Measurements from ENCODE around the gene TMX1. TPM values are rescaled to one million over a fixed set of nuclear protein-coding genes. Genes with fewer than 3 reads are reported as not detected.

Gene TMX1
- total and polyA plus RNA-seq, 4 donors: 8.8 to 26.9 (median 19.5) TPM

DNA sequence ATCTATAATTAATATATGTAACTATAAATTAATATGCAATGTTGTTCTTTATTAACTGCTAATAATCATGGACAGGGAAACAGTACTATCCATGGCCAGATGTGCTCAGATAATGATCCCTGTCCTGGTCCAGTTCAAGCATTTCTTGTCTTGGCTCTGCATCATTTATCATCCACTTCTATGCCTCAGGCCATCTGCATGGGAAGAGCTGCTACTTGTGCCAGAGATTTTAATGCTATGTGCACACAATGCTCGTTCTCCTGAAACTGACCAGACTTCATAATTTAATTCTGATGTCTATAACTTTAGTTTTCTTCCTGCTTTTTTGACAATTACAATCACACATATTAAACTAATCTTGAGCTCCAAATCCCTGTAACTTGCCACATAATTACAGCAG is 11.2 kb upstream of the TMX1 start:
- H3K27ac ChIP-seq (ENCODE audit: low read depth in 1 of 2, low read length in 2 of 2): no peak overlapping the region
- no peak for ATAC-seq (ENCODE audit: low FRiP score)
- H3K36me3 ChIP-seq (ENCODE audit: control insufficient read depth in 1 of 2, insufficient read depth in 2 of 2, low read length in 1 of 2): no peaks in the 10 kb centered on the region
- intact Hi-C loops (cut with DNase I): no loop called here
- no peak for DNase-seq
- no peaks in the 10 kb centered on the region for H3K27me3 ChIP-seq (ENCODE audit: control insufficient read depth in 1 of 2, insufficient read depth in 2 of 2, low read length in 1 of 2)
- H3K9me3 ChIP-seq (ENCODE audit: control insufficient read depth, low read length): no peaks in the 10 kb centered on the region
- no peak overlapping the region for H3K4me3 ChIP-seq (ENCODE audit: low read length in 2 of 2)
- H3K4me1 ChIP-seq (ENCODE audit: control insufficient read depth in 1 of 2, insufficient read depth in 2 of 2, low read length in 2 of 2): no peaks in the 10 kb centered on the region
- WGBS, 2 donors: 85 to 91% methylated on average over 1 of the region's 1 CpG

DNA sequence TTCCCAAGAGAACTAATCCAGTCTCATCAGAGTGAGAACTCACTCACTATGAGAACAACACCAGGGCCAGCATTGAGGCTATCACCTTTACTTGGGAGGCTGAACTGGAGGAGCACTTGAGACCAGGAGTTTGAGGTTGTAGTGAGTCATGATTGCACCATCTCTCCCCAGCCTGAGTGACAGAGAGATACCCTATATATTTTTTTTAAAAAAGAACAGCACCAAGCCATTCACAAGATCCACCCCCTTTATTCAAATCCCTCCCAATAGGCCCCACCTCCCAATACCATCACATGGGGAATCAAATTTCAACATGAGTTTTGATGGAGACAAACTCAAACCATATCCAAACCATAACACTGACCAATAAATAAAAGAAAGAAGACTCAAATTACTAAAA is 3.7 kb upstream of the TMX1 start:
- intact Hi-C loops (cut with DNase I): no loop called here
- no peak for DNase-seq
- H3K4me1 ChIP-seq (ENCODE audit: control insufficient read depth in 1 of 2, insufficient read depth in 2 of 2, low read length in 2 of 2): no peaks in the 10 kb centered on the region
- no peak for ATAC-seq (ENCODE audit: low FRiP score)
- H3K27ac ChIP-seq (ENCODE audit: low read depth in 1 of 2, low read length in 2 of 2): no peak overlapping the region
- H3K27me3 ChIP-seq (ENCODE audit: control insufficient read depth in 1 of 2, insufficient read depth in 2 of 2, low read length in 1 of 2): no peaks in the 10 kb centered on the region
- no peak overlapping the region for H3K4me3 ChIP-seq (ENCODE audit: low read length in 2 of 2)
- H3K9me3 ChIP-seq (ENCODE audit: control insufficient read depth, low read length): no peaks in the 10 kb centered on the region
- H3K36me3 ChIP-seq (ENCODE audit: control insufficient read depth in 1 of 2, insufficient read depth in 2 of 2, low read length in 1 of 2): no peaks in the 10 kb centered on the region

DNA sequence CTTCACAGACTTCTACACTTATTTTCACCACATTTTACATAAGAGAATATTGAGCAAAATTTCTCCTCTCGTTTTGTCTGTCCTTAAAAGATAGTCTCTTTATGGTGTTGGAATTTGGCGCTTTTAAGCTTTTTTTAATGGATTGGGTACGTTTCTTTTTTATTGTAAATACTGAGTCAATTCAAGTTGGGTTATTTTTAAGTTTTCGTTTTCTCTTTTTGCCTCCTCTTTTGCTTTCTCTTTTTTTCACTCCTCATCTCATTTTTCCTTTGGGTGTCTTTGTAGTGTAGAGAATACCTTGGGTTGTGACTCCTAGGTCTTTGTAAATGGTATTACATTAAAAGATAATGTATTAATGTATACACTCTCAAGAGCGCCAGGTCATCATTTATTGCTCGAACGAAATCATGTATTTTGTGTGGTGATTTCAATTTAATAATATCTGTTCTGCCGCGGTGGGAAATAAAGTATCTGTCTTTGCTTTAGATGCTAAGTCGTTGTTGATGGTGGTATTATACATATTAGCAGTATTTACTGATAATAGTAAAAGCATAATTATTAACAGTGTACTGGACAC is 845 bp downstream of the TMX1 start:
- intact Hi-C loops (cut with DNase I): no loop called here
- H3K4me3 ChIP-seq (ENCODE audit: low read length in 2 of 2): peak overlapping the region; percentile 86 to 96
- H3K36me3 ChIP-seq (ENCODE audit: control insufficient read depth in 1 of 2, insufficient read depth in 2 of 2, low read length in 1 of 2): no peaks in the 10 kb centered on the region
- no peaks in the 10 kb centered on the region for H3K9me3 ChIP-seq (ENCODE audit: control insufficient read depth, low read length)
- no peak for DNase-seq
- 12 to 15% methylated on average over 10 of the region's 10 CpGs for WGBS, 2 donors
- H3K4me1 ChIP-seq (ENCODE audit: control insufficient read depth in 1 of 2, insufficient read depth in 2 of 2, low read length in 2 of 2): peaks cover 0 to 2% of the 10 kb centered on the region in 2 donors
- H3K27me3 ChIP-seq (ENCODE audit: control insufficient read depth in 1 of 2, insufficient read depth in 2 of 2, low read length in 1 of 2): no peaks in the 10 kb centered on the region
- H3K27ac ChIP-seq (ENCODE audit: low read depth in 1 of 2, low read length in 2 of 2): no peak overlapping the region
- no peak for ATAC-seq (ENCODE audit: low FRiP score)

DNA sequence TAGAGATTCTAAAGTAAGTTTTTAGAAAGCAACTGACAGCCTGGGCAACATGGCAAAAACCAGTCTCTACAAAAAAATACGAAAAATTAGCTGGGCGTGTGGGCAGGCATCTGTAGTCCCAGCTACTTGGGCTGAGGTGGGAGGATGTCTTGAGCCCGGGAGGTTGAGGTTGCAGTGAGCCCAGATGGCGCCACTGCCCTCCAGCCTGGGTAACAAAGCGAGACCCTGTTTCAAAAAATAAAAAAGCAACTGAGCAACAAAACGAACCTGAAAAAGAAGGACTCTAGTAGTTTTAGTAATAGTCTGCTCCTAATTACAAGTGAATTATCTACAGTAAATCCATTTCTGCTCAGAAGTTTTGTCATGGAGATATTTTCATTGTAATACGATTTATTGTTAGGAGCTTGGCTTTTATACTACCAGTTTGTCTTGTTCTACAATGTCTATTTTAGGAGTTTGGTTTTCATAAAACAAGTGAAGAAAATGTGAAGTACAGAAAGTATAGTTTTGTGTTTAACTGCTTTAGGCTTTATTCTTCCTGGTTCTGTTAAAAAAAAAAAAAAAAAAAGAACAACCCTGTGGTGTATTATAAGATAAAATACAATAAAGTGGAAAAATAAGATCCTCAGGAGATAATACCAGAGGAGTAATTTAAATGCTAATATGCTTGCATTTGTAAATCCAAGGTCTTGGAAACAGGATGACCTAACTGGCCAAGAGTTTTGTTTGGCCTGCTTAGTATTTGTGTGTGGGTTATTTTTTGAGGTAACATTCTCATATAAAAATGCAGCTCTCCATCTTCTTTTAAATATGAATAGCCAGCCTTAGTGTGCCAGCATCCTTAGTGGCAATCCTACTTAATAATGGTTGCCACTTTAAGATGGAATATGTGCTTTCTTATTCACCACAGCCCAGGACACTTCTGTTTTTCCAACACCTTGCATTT is 2.8 kb downstream of the TMX1 start:
- 14 to 21% methylated on average over 7 of the region's 7 CpGs for WGBS, 2 donors
- Histone ChIP-seq H3K27me3 (ENCODE audit: control insufficient read depth in 1 of 2, insufficient read depth in 2 of 2, low read length in 1 of 2) (no peaks in the 10 kb centered on the region), H3K36me3 (ENCODE audit: control insufficient read depth in 1 of 2, insufficient read depth in 2 of 2, low read length in 1 of 2) (no peaks in the 10 kb centered on the region), H3K27ac (ENCODE audit: low read depth in 1 of 2, low read length in 2 of 2) (no peak overlapping the region), H3K9me3 (ENCODE audit: control insufficient read depth, low read length) (no peaks in the 10 kb centered on the region), H3K4me3 (ENCODE audit: low read length in 2 of 2) (no peak overlapping the region), H3K4me1 (ENCODE audit: control insufficient read depth in 1 of 2, insufficient read depth in 2 of 2, low read length in 2 of 2) (peaks cover 0 to 2% of the 10 kb centered on the region in 2 donors)
- DNase-seq: no peak
- intact Hi-C loops (cut with DNase I): no loop called here
- ATAC-seq (ENCODE audit: low FRiP score): no peak

DNA sequence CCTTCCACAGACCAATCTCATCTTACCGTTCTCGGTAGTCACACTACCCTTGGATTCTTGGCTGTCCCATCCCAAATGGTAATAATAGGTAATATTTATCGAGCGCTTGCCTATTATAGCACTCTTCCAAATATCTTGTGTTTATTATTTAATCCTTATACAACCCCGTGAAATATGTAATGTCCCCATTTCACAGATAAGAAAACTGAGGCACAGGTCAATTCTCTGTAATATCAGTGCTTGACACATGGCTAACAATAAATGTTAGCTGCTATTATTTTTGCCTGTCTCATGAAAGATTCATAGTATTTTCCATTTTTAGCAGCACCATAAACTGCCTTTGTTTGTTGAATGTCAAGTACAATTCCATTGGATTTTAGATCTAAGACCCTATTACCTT is 4.5 kb downstream of the TMX1 start:
- DNase-seq (no peak), ATAC-seq (ENCODE audit: low FRiP score) (no peak)
- Histone ChIP-seq H3K9me3 (ENCODE audit: control insufficient read depth, low read length) (no peaks in the 10 kb centered on the region), H3K36me3 (ENCODE audit: control insufficient read depth in 1 of 2, insufficient read depth in 2 of 2, low read length in 1 of 2) (peaks cover 0 to 2% of the 10 kb centered on the region in 2 donors), H3K4me1 (ENCODE audit: control insufficient read depth in 1 of 2, insufficient read depth in 2 of 2, low read length in 2 of 2) (peaks cover 0 to 2% of the 10 kb centered on the region in 2 donors), H3K27me3 (ENCODE audit: control insufficient read depth in 1 of 2, insufficient read depth in 2 of 2, low read length in 1 of 2) (no peaks in the 10 kb centered on the region), H3K27ac (ENCODE audit: low read depth in 1 of 2, low read length in 2 of 2) (no peak overlapping the region), H3K4me3 (ENCODE audit: low read length in 2 of 2) (no peak overlapping the region)
- WGBS, 2 donors: 97% methylated on average over 5 of the region's 5 CpGs
- intact Hi-C loops (cut with DNase I): no loop called here

- Histone ChIP-seq H3K9me3 (ENCODE audit: control insufficient read depth, low read length) (no peaks in the 10 kb centered on the region), H3K4me1 (ENCODE audit: control insufficient read depth in 1 of 2, insufficient read depth in 2 of 2, low read length in 2 of 2) (peaks cover 0 to 2% of the 10 kb centered on the region in 2 donors), H3K27me3 (ENCODE audit: control insufficient read depth in 1 of 2, insufficient read depth in 2 of 2, low read length in 1 of 2) (no peaks in the 10 kb centered on the region), H3K36me3 (ENCODE audit: control insufficient read depth in 1 of 2, insufficient read depth in 2 of 2, low read length in 1 of 2) (peaks cover 0 to 2% of the 10 kb centered on the region in 2 donors), H3K4me3 (ENCODE audit: low read length in 2 of 2) (no peak overlapping the region), H3K27ac (ENCODE audit: low read depth in 1 of 2, low read length in 2 of 2) (no peak overlapping the region)
- DNase-seq (no peak), ATAC-seq (ENCODE audit: low FRiP score) (no peak)
- intact Hi-C loops (cut with DNase I): no loop called here
- WGBS, 2 donors: 72 to 77% methylated on average over 4 of the region's 4 CpGs
These were observed 6.0 kb downstream of the TMX1 start for GRCh38 chr14:51246032-51246431.

- WGBS, 2 donors: 90 to 91% methylated on average over 4 of the region's 4 CpGs
- Histone ChIP-seq H3K27me3 (ENCODE audit: control insufficient read depth in 1 of 2, insufficient read depth in 2 of 2, low read length in 1 of 2) (no peaks in the 10 kb centered on the region), H3K36me3 (ENCODE audit: control insufficient read depth in 1 of 2, insufficient read depth in 2 of 2, low read length in 1 of 2) (peaks cover 2 to 6% of the 10 kb centered on the region in 2 donors), H3K4me3 (ENCODE audit: low read length in 2 of 2) (no peak overlapping the region), H3K9me3 (ENCODE audit: control insufficient read depth, low read length) (no peaks in the 10 kb centered on the region), H3K4me1 (ENCODE audit: control insufficient read depth in 1 of 2, insufficient read depth in 2 of 2, low read length in 2 of 2) (peaks cover 0 to 2% of the 10 kb centered on the region in 2 donors), H3K27ac (ENCODE audit: low read depth in 1 of 2, low read length in 2 of 2) (no peak overlapping the region)
- DNase-seq: no peak
- ATAC-seq (ENCODE audit: low FRiP score): no peak
- intact Hi-C loops (cut with DNase I): no loop called here
These were observed 8.3 kb downstream of the TMX1 start for GRCh38 chr14:51248016-51248987.

GRCh38 chr14:51251486-51251885 is 11.4 kb downstream of the TMX1 start:
- no peak overlapping the region for H3K4me3 ChIP-seq (ENCODE audit: low read length in 2 of 2)
- peaks cover 2 to 6% of the 10 kb centered on the region in 2 donors for H3K36me3 ChIP-seq (ENCODE audit: control insufficient read depth in 1 of 2, insufficient read depth in 2 of 2, low read length in 1 of 2)
- H3K27ac ChIP-seq (ENCODE audit: low read depth in 1 of 2, low read length in 2 of 2): no peak overlapping the region
- no peaks in the 10 kb centered on the region for H3K9me3 ChIP-seq (ENCODE audit: control insufficient read depth, low read length)
- no peaks in the 10 kb centered on the region for H3K4me1 ChIP-seq (ENCODE audit: control insufficient read depth in 1 of 2, insufficient read depth in 2 of 2, low read length in 2 of 2)
- intact Hi-C loops (cut with DNase I): no loop called here
- H3K27me3 ChIP-seq (ENCODE audit: control insufficient read depth in 1 of 2, insufficient read depth in 2 of 2, low read length in 1 of 2): no peaks in the 10 kb centered on the region
- ATAC-seq (ENCODE audit: low FRiP score) (no peak), DNase-seq (no peak)
- WGBS, 2 donors: 80 to 85% methylated on average over 4 of the region's 4 CpGs

All from aorta (tissue), 5 donors.